NT2/D1 (cell line): ENCODE data around the gene ADAM33.

Experiments
- SUZ12 ChIP-seq: IDR thresholded peaks from 2 replicates; pipeline ENCODE4 v1.6.1; 2011; ENCODE audit not compliant: insufficient read length, insufficient read depth; ENCODE audit errors: extremely low read depth
- YY1 ChIP-seq: IDR thresholded peaks from 2 replicates; pipeline ENCODE4 v1.6.1; 2011; ENCODE audit not compliant: insufficient read length, insufficient read depth
- ZNF274 ChIP-seq: IDR thresholded peaks from 2 replicates; pipeline ENCODE4 v1.6.1; 2011; ENCODE audit warnings: mild to moderate bottlenecking, low read depth, low read length

DNA sequence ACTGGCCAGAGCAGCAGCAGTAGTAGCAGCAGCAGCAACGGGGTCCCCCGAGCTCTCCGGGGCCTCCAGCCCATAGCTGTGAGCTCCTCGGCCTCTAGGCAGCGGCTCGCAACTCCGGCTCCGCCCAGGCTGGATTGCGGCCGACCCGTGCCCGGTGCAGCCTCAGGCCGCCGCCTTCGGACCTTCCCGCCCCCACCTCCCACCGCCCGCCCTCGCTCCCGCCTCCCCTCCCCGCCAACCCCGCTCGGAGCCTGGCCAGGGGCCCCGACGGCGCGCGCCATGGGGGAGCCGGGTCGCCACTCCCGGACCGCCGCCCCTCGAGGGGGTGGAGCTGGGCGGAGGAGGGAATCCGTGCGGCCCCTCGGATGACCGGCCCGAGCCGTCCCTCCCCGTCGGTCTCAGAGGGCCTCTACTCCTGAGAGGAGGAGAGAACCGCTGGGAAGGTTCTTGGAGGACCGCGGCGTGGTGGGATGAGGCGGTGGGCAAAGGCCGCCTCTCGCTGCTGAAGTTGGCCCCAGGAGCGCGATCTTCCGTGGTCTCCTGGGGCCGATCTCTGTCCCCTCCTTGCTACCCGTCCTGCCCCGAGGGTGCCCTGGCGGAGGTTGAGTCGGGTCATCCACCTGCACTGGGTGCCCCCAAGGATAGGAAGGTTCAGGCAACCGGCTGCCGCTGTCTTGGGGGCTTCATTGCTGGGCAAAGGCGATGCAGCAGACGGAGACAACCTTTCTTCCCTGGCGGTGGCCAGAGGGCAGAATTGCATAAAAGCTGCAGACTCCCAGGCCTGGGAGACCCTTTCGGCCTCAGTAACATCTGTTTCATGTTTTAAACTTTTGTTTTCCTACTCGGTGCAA lies at the start of gene ADAM33:
- TF ChIP-seq YY1, result no peak
- no peak for TF ChIP-seq ZNF274
- TF ChIP-seq SUZ12, result no peak
